ENCODE data around the gene LARGE1.

- TF ChIP-seq CTCF (IDR thresholded peaks at IDR 0.05; ENCODE audit: borderline replicate concordance, extremely low read depth, low read length, poor library complexity, severe bottlenecking): no peak
- no peak for TF ChIP-seq EZH2 (IDR thresholded peaks at IDR 0.05; ENCODE audit: borderline replicate concordance, low read depth, low read length, severe bottlenecking)
Measured at GRCh38 chr22:33896575-33897447, 23.5 kb downstream of the LARGE1 start.

Data from DND-41 (cell line).